ENCODE data around the gene SBF1. TPM values are rescaled to one million over a fixed set of nuclear protein-coding genes. Genes with fewer than 3 reads are reported as not detected.

The SBF1 gene
- total RNA-seq, 4 donors from 2014 or later: 48.5 to 77.7 (median 68.3) TPM

DNA sequence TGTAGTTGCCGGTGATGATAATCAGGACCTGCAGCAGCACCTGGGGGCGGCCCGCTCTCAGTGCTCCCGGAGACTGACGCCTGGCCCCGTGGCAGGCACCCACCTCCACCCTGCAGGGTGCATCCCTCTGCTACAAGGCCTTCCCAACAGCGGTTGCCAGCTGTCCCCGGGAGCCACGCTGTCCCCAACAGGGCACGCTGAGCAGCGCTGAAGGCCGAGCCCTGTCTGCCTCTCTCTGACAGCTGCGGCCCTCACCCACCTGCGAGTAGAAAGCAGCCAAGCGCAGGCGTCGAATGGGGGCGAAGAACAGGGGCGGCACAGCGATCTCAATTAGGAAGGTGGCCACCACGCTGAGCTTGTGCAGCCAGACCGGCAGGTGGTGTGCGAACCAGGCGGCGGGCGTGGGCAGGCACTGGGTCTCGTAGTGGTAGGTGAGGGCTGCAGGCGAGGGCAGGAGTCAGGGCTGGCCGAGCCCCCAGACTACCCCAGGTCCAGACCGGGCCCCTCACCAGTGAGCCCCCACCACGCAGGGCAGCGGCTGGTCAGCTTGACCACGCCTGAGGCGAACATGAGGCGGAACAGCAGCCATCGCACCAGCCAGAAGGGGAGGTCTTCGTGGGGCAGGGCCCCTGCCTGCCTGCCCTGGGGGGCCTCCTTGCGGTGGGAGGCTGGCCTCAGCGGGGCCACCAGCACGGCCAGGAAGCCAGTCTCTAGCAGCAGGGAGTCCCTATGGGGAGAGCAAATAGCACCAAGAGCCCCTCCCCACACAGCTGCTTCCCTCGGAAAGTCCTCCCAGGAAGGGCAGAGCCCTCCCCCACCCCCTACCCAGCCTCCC lies 31.2 kb upstream of the SBF1 start:
- WGBS, 2 donors: 85 to 86% methylated on average over 30 to 34 of the region's 41 CpGs
- Histone ChIP-seq H3K27me3 (no peaks in the 10 kb centered on the region), H3K9me3 (no peaks in the 10 kb centered on the region), H3K4me3 (peak overlapping the region in 3 of 4 donors; percentile 90 to 100 (median 96)), H3K36me3 (peaks cover 3 to 41% (median 21%) of the 10 kb centered on the region in 3 donors), H3K4me1 (peaks cover 0 to 35% (median 16%) of the 10 kb centered on the region in 4 donors), H3K27ac (peak overlapping the region in 1 of 4 donors; percentile 91)
- TF ChIP-seq EP300 (IDR thresholded peaks at IDR 0.05) (no peak), POLR2A (IDR thresholded peaks at IDR 0.05) (no peak)
- TF ChIP-seq, protein P1, sequence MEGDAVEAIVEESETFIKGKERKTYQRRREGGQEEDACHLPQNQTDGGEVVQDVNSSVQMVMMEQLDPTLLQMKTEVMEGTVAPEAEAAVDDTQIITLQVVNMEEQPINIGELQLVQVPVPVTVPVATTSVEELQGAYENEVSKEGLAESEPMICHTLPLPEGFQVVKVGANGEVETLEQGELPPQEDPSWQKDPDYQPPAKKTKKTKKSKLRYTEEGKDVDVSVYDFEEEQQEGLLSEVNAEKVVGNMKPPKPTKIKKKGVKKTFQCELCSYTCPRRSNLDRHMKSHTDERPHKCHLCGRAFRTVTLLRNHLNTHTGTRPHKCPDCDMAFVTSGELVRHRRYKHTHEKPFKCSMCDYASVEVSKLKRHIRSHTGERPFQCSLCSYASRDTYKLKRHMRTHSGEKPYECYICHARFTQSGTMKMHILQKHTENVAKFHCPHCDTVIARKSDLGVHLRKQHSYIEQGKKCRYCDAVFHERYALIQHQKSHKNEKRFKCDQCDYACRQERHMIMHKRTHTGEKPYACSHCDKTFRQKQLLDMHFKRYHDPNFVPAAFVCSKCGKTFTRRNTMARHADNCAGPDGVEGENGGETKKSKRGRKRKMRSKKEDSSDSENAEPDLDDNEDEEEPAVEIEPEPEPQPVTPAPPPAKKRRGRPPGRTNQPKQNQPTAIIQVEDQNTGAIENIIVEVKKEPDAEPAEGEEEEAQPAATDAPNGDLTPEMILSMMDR (IDR thresholded peaks at IDR 0.05): no peak
- DNase-seq (ENCODE audit: low spot score in 2 of 2): no peak

DNA sequence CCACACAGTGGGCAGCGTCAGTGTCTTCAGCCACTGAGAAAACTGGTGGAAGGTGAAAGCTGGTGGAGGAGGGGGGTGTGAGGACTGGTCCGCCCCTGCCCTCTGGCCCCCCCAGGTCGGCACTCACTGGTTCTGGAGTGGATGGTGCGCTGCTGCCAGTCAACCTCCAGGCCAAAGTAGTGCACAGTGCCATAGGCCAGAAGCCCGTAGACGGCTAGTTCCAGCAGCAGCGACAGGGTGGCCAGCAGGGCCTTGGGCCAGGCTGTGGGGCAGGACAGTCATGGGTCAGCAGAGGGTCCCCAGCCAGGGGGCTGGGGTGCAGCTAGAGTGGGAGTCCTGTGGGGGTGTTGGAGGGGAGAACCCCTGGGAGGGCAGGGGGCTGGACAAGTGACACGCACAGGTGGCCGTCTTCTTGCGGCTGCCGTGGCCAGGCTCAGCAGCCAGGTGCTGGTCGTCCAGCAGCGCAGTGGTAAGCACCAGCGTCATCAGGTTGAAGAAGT lies 30.5 kb upstream of the SBF1 start:
- no peak for TF ChIP-seq POLR2A (IDR thresholded peaks at IDR 0.05)
- TF ChIP-seq, protein P1 (IDR thresholded peaks at IDR 0.05): no peak
- TF ChIP-seq EP300 (IDR thresholded peaks at IDR 0.05): no peak
- Histone ChIP-seq H3K4me1 (peaks cover 0 to 35% (median 16%) of the 10 kb centered on the region in 4 donors), H3K36me3 (peaks cover 3 to 41% (median 21%) of the 10 kb centered on the region in 3 donors), H3K27me3 (no peaks in the 10 kb centered on the region), H3K9me3 (no peaks in the 10 kb centered on the region), H3K27ac (no peak overlapping the region), H3K4me3 (no peak overlapping the region)
- DNase-seq (ENCODE audit: low spot score in 2 of 2): no peak
- 85 to 86% methylated on average over 7 to 13 of the region's 14 CpGs for WGBS, 2 donors

DNA sequence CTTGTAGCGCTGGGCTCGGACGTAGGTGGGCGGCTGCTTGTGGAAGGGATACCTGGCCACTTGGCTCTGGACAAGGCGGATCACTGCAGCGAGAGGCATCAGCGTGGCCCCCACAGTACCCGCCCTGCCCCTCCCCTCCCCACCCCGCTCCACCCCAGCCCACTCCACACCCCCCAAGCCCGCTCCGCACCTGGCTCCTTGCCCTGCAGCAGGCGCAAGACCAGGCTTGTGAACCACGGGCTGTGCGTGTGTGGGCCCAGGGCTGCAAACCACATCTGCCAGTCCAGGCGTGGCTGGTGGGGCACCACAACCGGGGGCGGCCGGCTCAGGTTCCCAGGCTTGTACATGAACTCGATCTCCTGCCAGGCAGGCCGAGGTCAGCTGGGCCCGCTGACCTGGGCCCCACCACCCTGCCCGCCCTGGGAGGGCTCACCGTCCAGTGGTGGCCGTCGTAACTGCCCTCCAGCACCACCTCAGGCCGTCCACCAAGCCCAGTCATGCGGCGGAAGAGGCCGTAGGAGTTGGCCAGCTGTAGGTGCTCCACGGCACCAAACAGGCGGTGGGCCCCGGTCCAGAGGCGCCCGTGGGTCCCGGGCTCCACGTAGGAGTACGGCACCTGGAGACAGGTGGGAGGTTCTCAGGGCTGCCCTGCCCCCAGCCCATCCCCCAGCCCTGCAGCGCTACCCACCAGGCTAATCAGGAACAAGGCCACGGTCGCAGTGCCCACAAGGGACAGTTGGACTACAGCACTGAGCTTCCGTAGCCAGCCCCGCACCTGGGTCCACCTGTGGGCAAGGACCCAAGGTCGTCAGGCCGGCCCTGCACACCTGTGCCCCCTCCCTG lies 29.8 kb upstream of the SBF1 start:
- H3K9me3 ChIP-seq: no peaks in the 10 kb centered on the region
- H3K27me3 ChIP-seq: no peaks in the 10 kb centered on the region
- peaks cover 3 to 41% (median 21%) of the 10 kb centered on the region in 3 donors for H3K36me3 ChIP-seq
- H3K4me1 ChIP-seq: peaks cover 0 to 31% (median 16%) of the 10 kb centered on the region in 4 donors
- no peak for DNase-seq (ENCODE audit: low spot score in 2 of 2)
- H3K27ac ChIP-seq: no peak overlapping the region
- 92 to 95% methylated on average over 12 to 29 of the region's 44 CpGs for WGBS, 2 donors
- TF ChIP-seq EP300 (IDR thresholded peaks at IDR 0.05) (no peak), POLR2A (IDR thresholded peaks at IDR 0.05) (no peak)
- TF ChIP-seq, protein P1 (IDR thresholded peaks at IDR 0.05): no peak
- no peak overlapping the region for H3K4me3 ChIP-seq

DNA sequence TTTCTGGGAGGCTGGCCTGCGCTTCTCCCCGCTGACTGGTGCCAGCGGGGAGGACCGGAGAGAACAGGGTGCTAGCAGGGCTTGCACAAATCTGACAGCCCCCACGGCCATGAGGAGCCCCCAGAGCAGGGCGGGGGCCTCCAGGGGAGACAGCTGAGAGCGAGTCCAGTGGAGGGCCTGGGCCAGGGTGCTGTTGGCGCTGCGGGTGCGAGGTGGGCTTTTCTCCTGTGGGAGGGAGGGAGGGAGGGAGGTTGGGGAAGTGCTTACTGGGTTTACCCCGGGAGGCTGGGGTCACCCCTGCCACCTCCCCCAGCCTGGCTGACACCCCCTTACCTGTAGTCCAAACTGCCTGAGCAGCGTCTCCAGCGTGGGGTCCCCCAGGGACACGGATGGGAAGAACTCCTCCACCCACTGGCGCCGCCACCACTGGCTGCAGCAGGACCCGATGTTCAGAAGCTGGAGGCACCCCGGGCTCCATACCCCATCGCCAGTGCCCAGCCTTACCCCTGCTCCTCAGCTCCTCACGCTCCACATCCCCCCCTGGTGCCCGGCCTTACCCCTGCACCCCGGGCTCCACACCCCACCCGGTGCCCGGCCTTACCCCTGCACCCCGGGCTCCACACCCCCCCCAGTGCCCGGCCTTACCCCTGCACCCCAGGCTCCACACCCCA lies 28.8 kb upstream of the SBF1 start:
- no peak for TF ChIP-seq POLR2A (IDR thresholded peaks at IDR 0.05)
- TF ChIP-seq EP300 (IDR thresholded peaks at IDR 0.05): no peak
- TF ChIP-seq, protein P1 (IDR thresholded peaks at IDR 0.05): no peak
- 82 to 89% methylated on average over 7 to 10 of the region's 26 CpGs for WGBS, 2 donors

More for the DNA sequence above, 28.8 kb upstream of the SBF1 start:
- Histone ChIP-seq H3K9me3 (no peaks in the 10 kb centered on the region), H3K4me3 (no peak overlapping the region), H3K4me1 (peaks cover 0 to 22% (median 11%) of the 10 kb centered on the region in 4 donors), H3K27ac (no peak overlapping the region), H3K36me3 (peaks cover 3 to 41% (median 21%) of the 10 kb centered on the region in 3 donors), H3K27me3 (no peaks in the 10 kb centered on the region)
- no peak for DNase-seq (ENCODE audit: low spot score in 2 of 2)
